DMS79 treated with DMSO at 0.1 percent for 48 hours (cell line): ENCODE data around the gene DDIAS.
"Not testable (repeated sequence)": the region's sequence is repeated elsewhere in the genome, so short reads cannot be mapped to it uniquely, and the experiment has no call there.

Experiments
- DNase-seq: peaks from one replicate; lab custom pipeline; 2025; lab: John Stamatoyannopoulos, UW

The DDIAS gene

GRCh38 chr11:82969811-82970210, 68.3 kb downstream of the DDIAS start:
- no peak for DNase-seq

GRCh38 chr11:82970507-82971083, 69.1 kb downstream of the DDIAS start:
- DNase-seq: not testable (repeated sequence)

GRCh38 chr11:82971519-82971946, 70.0 kb downstream of the DDIAS start:
- DNase-seq: not testable (repeated sequence)

GRCh38 chr11:82972103-82972502, 70.6 kb downstream of the DDIAS start:
- no peak for DNase-seq

GRCh38 chr11:82974135-82974534, 72.6 kb downstream of the DDIAS start:
- no peak for DNase-seq

- no peak for DNase-seq
Observed at GRCh38 chr11:82974851-82975250, 73.3 kb downstream of the DDIAS start.

GRCh38 chr11:82975882-82976281, 74.3 kb downstream of the DDIAS start:
- no peak for DNase-seq

- no peak for DNase-seq
Observed at GRCh38 chr11:82976786-82977185, 75.2 kb downstream of the DDIAS start.

- no peak for DNase-seq
Observed at GRCh38 chr11:82978422-82979099, 77.0 kb downstream of the DDIAS start.

GRCh38 chr11:82979824-82980223, 78.3 kb downstream of the DDIAS start:
- DNase-seq: no peak

- DNase-seq: no peak
Observed at GRCh38 chr11:82980292-82980691, 78.8 kb downstream of the DDIAS start.

- DNase-seq: no peak
Observed at GRCh38 chr11:82980947-82981346, 79.4 kb downstream of the DDIAS start.

- DNase-seq: no peak
Observed at GRCh38 chr11:82981852-82982251, 80.3 kb downstream of the DDIAS start.
